K562 (cell line): ENCODE measurements around the gene RRM2. TPM values are rescaled to one million over a fixed set of nuclear protein-coding genes. Genes with fewer than 3 reads are reported as not detected.

Source experiments
- ATAC-seq: fragments of 200-7000 bp; cut with Tn5 transposase; 3 replicates; pipeline ENCODE4 v1.9.1; 2020; ENCODE audit warnings: moderate library complexity
- BruUV-seq: library from RNA; stranded (reverse); fragments of 400-500 nt; replicated peaks from 2 replicates; lab custom pipeline; 2021; lab: Mats Ljungman, UMichigan
- CTCF ChIA-PET: fragments of 300-600 bp; formaldehyde crosslinking; extraction: SDS; loops from one replicate; lab custom pipeline; 2021; ENCODE audit warnings: low intra/inter-chr PET ratio; lab: Yijun Ruan, JAX
- POLR2A ChIA-PET: fragments of 300-600, 350-650 bp; sonication (Branson Sonifier 250); formaldehyde crosslinking; extraction: SDS; loops from one replicate; lab custom pipeline; 2021; ENCODE audit warnings: antibody characterized with exemption, inconsistent platforms; lab: Yijun Ruan, JAX
- DNase-seq, 4 experiments: peaks; one replicate each; pipeline versions ENCODE4 v3.0.0 to v3.0.0-alpha.2; 2011 to 2018; ENCODE audit warnings: low spot score in 3 of 4, mixed read lengths in 3 of 4; ENCODE audit errors: extremely low read depth in 1 of 4
- FAIRE-seq: peaks from 2 replicates; lab custom pipeline; 2011; peaks lifted over from hg19 to GRCh38; lab: Jason Lieb, UNC
- H2AFZ ChIP-seq: 2 replicates; pipeline ENCODE4 v1.6.0; 2011; ENCODE audit warnings: low read depth, low read length, control low read depth, inconsistent platforms
- H3K27ac ChIP-seq: fragments of 200-600 bp; 3 replicates; pipeline ENCODE4 v1.8.0; 2011; ENCODE audit warnings: low read depth, mild to moderate bottlenecking, control low read depth, inconsistent platforms, low read length, moderate library complexity, mixed read lengths; ENCODE audit errors: extremely low read depth
- H3K27me3 ChIP-seq, 2 experiments: fragments of 300-600 bp in 1 of 2; 2 replicates in 1 of 2; 3 replicates in 1 of 2; pipeline versions ENCODE4 v1.6.0 to v1.8.0; 2011; ENCODE audit warnings: inconsistent platforms in 2 of 2, low read length in 2 of 2, mild to moderate bottlenecking in 1 of 2, mixed read lengths in 1 of 2, moderate library complexity in 1 of 2; ENCODE audit not compliant: control insufficient read depth in 2 of 2, insufficient read depth in 2 of 2
- H3K36me3 ChIP-seq: fragments of 300-600 bp; 3 replicates; pipeline ENCODE4 v1.8.0; 2011; ENCODE audit warnings: mild to moderate bottlenecking, low read length, inconsistent platforms; ENCODE audit not compliant: control insufficient read depth, insufficient read depth
- H3K4me1 ChIP-seq, 2 experiments: fragments of 200-600 bp in 1 of 2; replicated peaks in 1 of 2; 2 replicates in 1 of 2; 3 replicates in 1 of 2; pipeline versions ENCODE4 v1.5.1 to v1.8.0; 2011; ENCODE audit warnings: inconsistent platforms in 2 of 2, low read length in 2 of 2, mild to moderate bottlenecking in 1 of 2, mixed read lengths in 1 of 2, moderate library complexity in 1 of 2; ENCODE audit not compliant: control insufficient read depth in 2 of 2, insufficient read depth in 2 of 2
- H3K4me2 ChIP-seq: 2 replicates; pipeline ENCODE4 v1.6.1; 2011; ENCODE audit warnings: low read length, control low read depth, inconsistent platforms, mixed read lengths; ENCODE audit not compliant: insufficient read depth
- H3K4me3 ChIP-seq: fragments of 200-600 bp; sonication (generic), shearing (Covaris generic); 2 replicates; pipeline ENCODE4 v1.5.1; 2016; ENCODE audit warnings: control low read depth, inconsistent platforms
- H3K79me2 ChIP-seq: fragments of 200-600 bp; 3 replicates; pipeline ENCODE4 v1.8.0; 2011; ENCODE audit warnings: low read length, inconsistent platforms; ENCODE audit not compliant: control insufficient read depth, insufficient read depth
- H3K9ac ChIP-seq, 2 experiments: 2 replicates each; pipeline versions ENCODE4 v1.6.0 to v1.6.1; 2011; ENCODE audit warnings: low read depth in 2 of 2, low read length in 2 of 2, control low read depth in 1 of 2, inconsistent platforms in 1 of 2, mild to moderate bottlenecking in 1 of 2, mixed read lengths in 1 of 2; ENCODE audit not compliant: insufficient read depth in 1 of 2
- H3K9me1 ChIP-seq: one replicate; pipeline ENCODE4 v1.6.0; 2011; ENCODE audit warnings: inconsistent platforms, mild to moderate bottlenecking, low read length, moderate library complexity; ENCODE audit not compliant: control insufficient read depth, insufficient read depth
- H3K9me3 ChIP-seq: replicated peaks from 2 replicates; pipeline ENCODE4 v1.5.1; 2011; ENCODE audit warnings: low read depth, low read length, inconsistent platforms; ENCODE audit not compliant: control insufficient read depth, insufficient read depth
- H4K20me1 ChIP-seq: replicated peaks from 2 replicates; pipeline ENCODE4 v1.6.1; 2011; ENCODE audit warnings: low read length, inconsistent platforms, mixed read lengths; ENCODE audit not compliant: control insufficient read depth, insufficient read depth
- NFIC ChIP-seq: fragments of 450-650 bp; IDR thresholded peaks from 2 replicates; pipeline ENCODE4 v1.6.1; 2017; ENCODE audit warnings: mild to moderate bottlenecking, inconsistent platforms
- SRSF1 ChIP-seq: fragments of 200-400 bp; formaldehyde crosslinking; IDR thresholded peaks from 2 replicates; pipeline ENCODE4 v1.6.1; 2017; ENCODE audit warnings: mild to moderate bottlenecking, low read depth, low read length, moderate library complexity
- ZNF830 ChIP-seq: fragments of 250-450 bp; sonication (Bioruptor Pico); IDR thresholded peaks from 2 replicates; pipeline ENCODE4 v1.5.0; 2021; ENCODE audit warnings: mild to moderate bottlenecking
- WGBS: fragments of 100-300 bp; shearing (Covaris generic); methylation state at CpG from one replicate; pipeline ENCODE4 v1.1.6; 2016; ENCODE audit warnings: low coverage, mixed read lengths; ENCODE audit not compliant: insufficient coverage; ENCODE audit errors: missing lambda C conversion rate; 5-methylcytosine and 5-hydroxymethylcytosine counted together
- in situ Hi-C: fragments of 300-500 bp; cut with MboI; formaldehyde crosslinking; loops from 4 replicates; pipeline ENCODE4 v1.15.0; 2018; ENCODE audit warnings: inconsistent platforms, mixed read lengths
- intact Hi-C: fragments of 100-400 bp; cut with micrococcal nuclease; formaldehyde crosslinking; loops from 2 replicates; pipeline ENCODE4 v1.14.2; 2022
- polyA plus RNA-seq, 8 experiments: library from polyadenylated mRNA; depleted of rRNA in 4 of 8; stranded (reverse) in 5 of 8; unstranded in 3 of 8; fragments of >200 nt; fragmentation: Nextera tagmentation in 2 of 8; fragmentation: Illumina TruSeq in 1 of 8; extraction: Ambion mirVana in 2 of 8; extraction: Trizol in 1 of 8; gene quantifications; 2 replicates each; pipeline versions ENCODE4 v1.2.1 to v1.2.3, GENCODE V29; 2011 to 2014; ENCODE audit warnings: inconsistent platforms in 1 of 8, missing spikeins in 1 of 8
- total RNA-seq, 7 experiments: library from RNA; depleted of rRNA in 6 of 7; stranded (reverse); fragments of >200 nt in 6 of 7; fragmentation: Illumina TruSeq in 2 of 7; extraction: Trizol in 2 of 7; gene quantifications; 2 replicates each; pipeline versions ENCODE4 v1.2.1 to v1.2.3, GENCODE V29; 2011 to 2021; ENCODE audit warnings: low replicate concordance in 1 of 7

The RRM2 gene
- total and polyA plus RNA-seq, 9 of the 15 experiments (the other 6 are each of a cell fraction or from before 2014, with no cell fraction given): 50.1 to 244 (median 128) TPM

DNA sequence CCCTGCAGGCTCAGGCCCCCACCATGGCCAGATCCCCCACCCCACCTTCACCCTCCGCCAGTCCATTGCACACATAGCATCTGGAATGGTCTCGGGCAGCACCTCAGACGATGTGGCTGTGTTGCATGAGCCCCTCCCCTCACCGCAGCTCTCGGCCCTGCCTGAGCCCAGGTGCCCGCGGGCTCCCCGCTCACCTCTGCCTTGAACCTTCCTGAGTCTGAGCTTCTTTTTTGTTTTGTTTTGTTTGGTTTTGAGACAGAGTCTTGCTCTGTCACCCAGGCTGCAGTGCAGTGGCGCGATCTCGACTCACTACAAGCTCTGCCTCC is 20.1 kb downstream of the RRM2 start (continued):
- TF ChIP-seq ZNF830 (CRISPR knock-in tag): no peak

DNA sequence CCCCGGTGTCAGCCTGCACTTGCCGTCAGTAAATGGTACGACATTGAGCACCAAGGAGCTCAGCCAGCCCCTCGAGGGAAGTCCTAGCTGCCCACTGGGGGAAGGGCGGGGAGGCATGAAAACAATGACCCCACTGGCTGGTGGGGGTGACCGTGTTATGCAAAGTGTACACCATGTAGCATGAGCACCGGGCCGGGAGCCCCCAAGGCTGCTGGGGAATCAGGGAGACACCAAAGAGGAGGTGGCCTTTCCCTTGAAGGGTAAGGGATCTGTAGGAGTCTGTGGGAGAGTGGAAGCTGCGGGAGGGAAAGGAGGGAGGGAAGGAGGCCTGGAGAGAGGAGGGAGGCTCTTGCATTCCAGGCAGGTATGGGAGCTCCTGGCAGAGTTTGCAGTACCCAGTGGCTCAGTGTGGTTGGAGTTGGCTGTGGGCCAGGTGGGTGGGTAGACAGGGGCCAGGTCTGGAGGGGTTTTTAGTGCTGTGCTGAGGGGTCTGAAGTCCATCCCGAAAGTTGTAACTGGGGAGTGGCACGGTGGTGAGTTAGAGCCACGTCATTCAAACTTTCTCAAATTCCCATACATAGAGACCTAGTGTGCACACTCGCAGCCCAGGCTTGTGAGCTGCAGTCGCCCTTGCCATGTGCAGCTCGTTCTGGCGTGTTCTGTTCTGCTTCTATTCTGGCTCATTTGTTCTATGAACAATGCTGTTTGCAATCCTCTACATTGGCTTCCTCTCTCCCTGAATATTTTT is 22.4 kb downstream of the RRM2 start:
- WGBS: 94% methylated on average over 12 of the region's 16 CpGs
- no peak overlapping the region for H3K4me3 ChIP-seq
- peaks cover 0 to 15% of the 10 kb centered on the region in 2 experiments; a peak in 2 of 5 replicates for H3K4me1 ChIP-seq
- in situ Hi-C loops (loop anchor here (10.0 kb wide), 1 partner anchor 270 kb away; no protein-coding TSS in a partner anchor), intact Hi-C loops (no loop called here)
- peaks cover 53% of the 10 kb centered on the region; the same call in 2 of the 3 replicates for H3K36me3 ChIP-seq
- ChIA-PET POLR2A (interaction anchor here (1.2 to 1.5 kb wide), 2 partner anchors 13 kb away, joined by 4 to 5 read pairs; no protein-coding TSS in a partner anchor), CTCF (no interaction called here)
- FAIRE-seq: no peak
- H4K20me1 ChIP-seq: no peaks in the 10 kb centered on the region; the same call in 1 of the 2 replicates
- DNase-seq: no peak
- no peak for ATAC-seq
- no peaks in the 10 kb centered on the region for H3K79me2 ChIP-seq
- peak overlapping the region in 1 of 2 experiments; percentile 50; a peak in 2 of 4 replicates for H3K9ac ChIP-seq
- H3K27me3 ChIP-seq: no peaks in the 10 kb centered on the region
- no peak overlapping the region for H3K27ac ChIP-seq
- TF ChIP-seq SRSF1 (no peak), NFIC (peak; percentile 74)
- no peaks in the 10 kb centered on the region for H3K9me3 ChIP-seq
- no peak overlapping the region for H2AFZ ChIP-seq
- H3K4me2 ChIP-seq: no peak overlapping the region
- BruUV-seq: TSS peak; percentile 18
- H3K9me1 ChIP-seq: no peaks in the 10 kb centered on the region
